ENCODE data around the gene FBXL17. TPM values are rescaled to one million over a fixed set of nuclear protein-coding genes. Genes with fewer than 3 reads are reported as not detected.

FBXL17 gene
- total RNA-seq, 1 donor from 2014 or later = 11.6 TPM

DNA sequence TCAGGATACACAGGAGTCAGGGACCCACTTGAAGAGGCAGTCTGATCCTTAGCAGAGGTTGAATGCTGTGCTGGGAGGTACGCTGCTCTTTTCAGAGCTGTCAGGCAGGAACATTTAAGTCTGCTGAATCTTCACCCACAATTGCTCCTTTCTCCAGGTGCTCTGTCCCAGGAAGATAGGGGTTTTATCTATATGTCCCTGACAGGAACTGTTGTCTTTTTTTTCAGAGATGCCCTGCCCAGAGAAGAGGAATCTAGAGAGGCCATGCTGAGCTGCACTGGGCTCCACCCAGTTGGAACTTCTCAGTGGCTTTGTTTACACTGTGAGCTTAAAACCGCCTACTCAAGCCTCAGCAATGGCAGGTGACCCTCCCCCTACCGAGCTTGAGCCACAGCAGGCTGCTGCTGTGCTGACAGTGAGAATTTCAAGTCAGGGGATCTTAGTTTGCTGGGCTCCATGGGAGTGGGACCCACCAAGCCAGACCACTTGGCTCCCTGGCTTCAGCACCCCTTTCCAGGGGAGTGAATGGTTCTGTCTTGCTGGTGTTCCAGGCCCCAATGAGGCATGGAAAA, 169.0 kb downstream of the FBXL17 start:
- TF ChIP-seq, protein P1, sequence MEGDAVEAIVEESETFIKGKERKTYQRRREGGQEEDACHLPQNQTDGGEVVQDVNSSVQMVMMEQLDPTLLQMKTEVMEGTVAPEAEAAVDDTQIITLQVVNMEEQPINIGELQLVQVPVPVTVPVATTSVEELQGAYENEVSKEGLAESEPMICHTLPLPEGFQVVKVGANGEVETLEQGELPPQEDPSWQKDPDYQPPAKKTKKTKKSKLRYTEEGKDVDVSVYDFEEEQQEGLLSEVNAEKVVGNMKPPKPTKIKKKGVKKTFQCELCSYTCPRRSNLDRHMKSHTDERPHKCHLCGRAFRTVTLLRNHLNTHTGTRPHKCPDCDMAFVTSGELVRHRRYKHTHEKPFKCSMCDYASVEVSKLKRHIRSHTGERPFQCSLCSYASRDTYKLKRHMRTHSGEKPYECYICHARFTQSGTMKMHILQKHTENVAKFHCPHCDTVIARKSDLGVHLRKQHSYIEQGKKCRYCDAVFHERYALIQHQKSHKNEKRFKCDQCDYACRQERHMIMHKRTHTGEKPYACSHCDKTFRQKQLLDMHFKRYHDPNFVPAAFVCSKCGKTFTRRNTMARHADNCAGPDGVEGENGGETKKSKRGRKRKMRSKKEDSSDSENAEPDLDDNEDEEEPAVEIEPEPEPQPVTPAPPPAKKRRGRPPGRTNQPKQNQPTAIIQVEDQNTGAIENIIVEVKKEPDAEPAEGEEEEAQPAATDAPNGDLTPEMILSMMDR (IDR thresholded peaks at IDR 0.05; ENCODE audit: insufficient read depth, low read length, poor library complexity, severe bottlenecking) = no peak

DNA sequence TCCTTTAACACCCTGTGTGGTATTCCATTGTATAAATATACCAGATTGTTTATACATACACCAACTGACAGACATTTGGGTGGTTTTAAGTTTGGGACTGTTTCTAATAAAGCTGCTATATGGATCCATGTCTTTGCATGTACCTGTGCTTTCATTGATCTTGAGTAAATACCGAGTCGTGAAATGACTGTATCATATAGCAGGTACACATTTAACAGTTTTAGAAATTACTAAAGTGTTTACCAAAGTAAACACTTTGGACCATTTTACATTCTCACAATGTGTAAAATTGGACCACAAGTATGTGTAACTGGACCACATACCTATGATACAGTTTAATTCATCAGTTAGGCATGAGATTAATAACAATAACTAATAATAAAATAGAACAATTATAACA, 175.2 kb downstream of the FBXL17 start:
- no peak for DNase-seq (ENCODE audit: low read depth)
- TF ChIP-seq, protein P1 (IDR thresholded peaks at IDR 0.05; ENCODE audit: insufficient read depth, low read length, poor library complexity, severe bottlenecking) = no peak
- Histone ChIP-seq H3K4me3 (ENCODE audit: low read depth, low read length) (no peak overlapping the region), H3K36me3 (ENCODE audit: control insufficient read depth, insufficient read depth, low read length) (no peaks in the 10 kb centered on the region), H3K27me3 (ENCODE audit: control insufficient read depth, insufficient read depth, low read length) (no peaks in the 10 kb centered on the region)

More for the DNA sequence above, 169.0 kb downstream of the FBXL17 start:
- Histone ChIP-seq H3K36me3 (ENCODE audit: control insufficient read depth, insufficient read depth, low read length) (no peaks in the 10 kb centered on the region), H3K27me3 (ENCODE audit: control insufficient read depth, insufficient read depth, low read length) (no peaks in the 10 kb centered on the region), H3K4me3 (ENCODE audit: low read depth, low read length) (no peak overlapping the region)
- DNase-seq (ENCODE audit: low read depth) = peak; percentile 4

DNA sequence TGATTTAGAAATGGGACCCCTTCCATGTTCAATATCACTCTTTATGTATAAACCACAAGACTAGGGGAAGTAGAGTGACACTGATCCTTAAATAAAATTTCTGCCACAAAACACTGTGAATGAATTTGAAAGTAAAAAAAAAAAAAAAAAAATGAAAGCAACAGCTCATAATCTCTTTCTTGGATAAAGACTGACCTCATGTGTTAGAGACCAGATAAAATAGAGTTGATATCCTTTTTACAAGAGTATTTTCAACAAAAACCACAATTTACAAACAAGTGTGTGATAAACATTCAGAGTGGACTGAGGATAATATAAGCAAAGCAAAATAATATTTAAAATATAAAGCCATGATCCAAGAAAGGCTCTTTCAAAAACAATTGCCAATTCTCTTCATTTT, 180.2 kb downstream of the FBXL17 start:
- Histone ChIP-seq H3K27me3 (ENCODE audit: control insufficient read depth, insufficient read depth, low read length) (no peaks in the 10 kb centered on the region), H3K4me3 (ENCODE audit: low read depth, low read length) (no peak overlapping the region), H3K36me3 (ENCODE audit: control insufficient read depth, insufficient read depth, low read length) (no peaks in the 10 kb centered on the region)
- no peak for DNase-seq (ENCODE audit: low read depth)
- TF ChIP-seq, protein P1 (IDR thresholded peaks at IDR 0.05; ENCODE audit: insufficient read depth, low read length, poor library complexity, severe bottlenecking) = no peak

DNA sequence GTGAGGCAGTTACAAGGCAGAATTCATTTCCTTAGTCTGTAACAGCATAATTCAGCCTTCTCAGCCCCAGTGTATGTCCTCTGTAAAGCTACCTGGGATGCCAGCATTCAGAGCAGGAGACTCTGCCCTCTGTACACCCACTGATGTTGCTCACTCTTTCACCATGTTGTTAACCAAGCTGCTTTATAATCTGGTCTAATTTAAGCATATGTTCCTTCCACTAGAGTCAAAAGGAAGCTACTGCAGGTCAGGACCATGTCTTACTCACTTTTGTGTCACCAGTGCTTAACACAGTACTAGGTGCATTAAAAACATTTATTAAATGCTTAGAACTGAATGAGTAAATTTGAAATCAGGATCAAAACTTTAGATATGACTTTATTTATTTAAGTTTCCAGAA, 185.6 kb downstream of the FBXL17 start:
- TF ChIP-seq, protein P1 (IDR thresholded peaks at IDR 0.05; ENCODE audit: insufficient read depth, low read length, poor library complexity, severe bottlenecking) = no peak
- Histone ChIP-seq H3K4me3 (ENCODE audit: low read depth, low read length) (no peak overlapping the region), H3K27me3 (ENCODE audit: control insufficient read depth, insufficient read depth, low read length) (no peaks in the 10 kb centered on the region), H3K36me3 (ENCODE audit: control insufficient read depth, insufficient read depth, low read length) (no peaks in the 10 kb centered on the region)
- DNase-seq (ENCODE audit: low read depth) = no peak

DNA sequence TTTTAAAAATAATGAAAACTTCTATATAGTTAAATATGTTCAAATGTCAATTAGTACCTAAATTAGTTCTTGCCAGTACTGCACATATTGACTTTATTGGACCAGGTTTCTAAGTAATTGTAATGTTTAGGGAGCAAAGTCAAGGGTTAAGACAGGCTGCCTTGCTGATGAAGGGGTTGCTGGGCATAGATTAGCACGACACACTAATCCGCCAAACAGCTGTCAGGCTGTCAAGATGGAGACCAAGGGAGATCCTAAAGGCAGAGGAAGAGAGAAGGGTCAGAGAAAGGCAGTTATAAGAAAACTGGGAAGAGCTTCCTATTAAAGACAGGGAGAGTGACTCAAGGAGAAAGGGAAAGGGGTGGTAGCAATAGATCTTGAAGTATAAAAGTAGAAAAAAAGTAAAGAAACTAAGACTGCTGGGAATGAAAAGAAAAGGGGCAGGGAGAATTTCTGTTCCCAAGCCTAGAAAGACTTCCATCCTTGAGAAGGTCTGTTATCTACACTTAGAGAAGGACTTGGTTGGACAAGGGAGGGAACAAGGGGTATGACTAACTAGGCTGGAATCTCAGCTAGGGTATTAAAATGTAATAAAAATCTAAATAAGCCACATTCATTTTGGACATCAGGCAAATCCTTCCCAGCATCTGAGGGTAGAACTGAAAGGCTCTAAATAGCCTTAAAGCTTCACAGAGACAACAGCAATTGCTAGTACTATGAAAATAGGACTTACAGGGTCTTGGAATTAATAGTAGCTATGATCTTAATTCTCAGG, 188.7 kb downstream of the FBXL17 start:
- Histone ChIP-seq H3K36me3 (ENCODE audit: control insufficient read depth, insufficient read depth, low read length) (no peaks in the 10 kb centered on the region), H3K27me3 (ENCODE audit: control insufficient read depth, insufficient read depth, low read length) (no peaks in the 10 kb centered on the region), H3K4me3 (ENCODE audit: low read depth, low read length) (no peak overlapping the region)
- DNase-seq (ENCODE audit: low read depth) = peak; percentile 10
- TF ChIP-seq, protein P1 (IDR thresholded peaks at IDR 0.05; ENCODE audit: insufficient read depth, low read length, poor library complexity, severe bottlenecking) = no peak

Measured in kidney epithelial cell (primary cell).